ENCODE measurements around the gene PLAGL2.
"Not testable (repeated sequence)": the region's sequence is repeated elsewhere in the genome, so short reads cannot be mapped to it uniquely, and the experiment has no call there.

Gene PLAGL2

DNA sequence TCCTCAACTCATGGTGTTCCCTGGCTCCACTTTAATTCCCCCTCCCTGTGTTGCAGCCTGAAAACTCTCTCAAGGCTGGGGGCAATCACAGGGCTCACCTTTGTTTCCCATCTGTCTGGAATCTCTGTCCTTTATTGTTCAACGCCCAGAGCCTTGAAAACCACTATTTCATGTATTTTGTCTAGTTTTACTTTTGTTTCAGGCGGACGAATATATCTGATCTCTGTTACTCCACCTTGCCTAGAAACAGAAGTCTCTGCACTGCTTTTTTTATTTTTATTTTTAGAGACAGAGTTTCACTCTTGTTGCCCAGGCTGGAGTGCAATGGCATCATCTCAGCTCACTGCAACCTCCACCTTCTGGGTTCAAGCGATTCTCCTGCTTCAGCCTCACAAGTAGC is 27.6 kb downstream of the PLAGL2 start:
- DNase-seq (ENCODE audit: low read depth), result no peak

DNA sequence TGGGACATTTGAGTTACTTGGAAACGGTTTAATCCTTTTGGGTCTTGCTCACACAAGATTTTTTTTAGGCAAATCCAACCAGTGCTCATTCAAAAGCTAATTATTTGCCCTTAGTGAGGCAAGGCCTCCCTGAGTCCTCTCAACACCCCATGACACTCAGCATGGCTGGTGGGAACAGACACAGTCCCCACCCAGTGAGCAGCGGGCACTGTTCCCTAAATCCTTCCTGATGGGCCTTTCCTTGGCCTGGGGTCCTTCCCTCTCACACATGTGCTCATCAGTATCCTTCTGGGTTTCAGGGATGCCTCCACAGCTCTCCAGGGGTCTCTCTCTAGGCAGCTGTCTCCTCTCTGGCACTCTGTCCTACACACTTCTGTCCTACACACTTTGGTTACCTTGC is 28.0 kb downstream of the PLAGL2 start:
- DNase-seq (ENCODE audit: low read depth), result no peak

DNA sequence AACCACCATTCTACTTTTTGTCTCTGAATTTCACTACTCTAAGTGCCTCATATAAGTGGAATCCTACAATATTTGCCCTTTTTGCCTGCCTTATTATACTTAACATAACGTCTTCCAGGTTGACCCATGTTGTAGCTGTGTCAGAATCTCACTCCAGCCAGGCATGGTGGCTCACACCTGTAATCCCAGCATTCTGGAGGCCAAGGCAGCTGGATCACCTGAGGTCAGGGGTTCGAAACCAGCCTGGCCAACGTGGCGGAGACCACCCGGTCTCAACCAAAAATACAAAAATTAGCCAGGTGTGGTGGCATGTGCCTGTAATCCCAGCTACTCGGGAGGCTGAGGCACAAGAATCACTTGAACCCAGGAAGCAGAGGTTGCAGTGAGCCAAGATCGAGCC is 29.8 kb downstream of the PLAGL2 start:
- not testable (repeated sequence) for DNase-seq (ENCODE audit: low read depth)

DNA sequence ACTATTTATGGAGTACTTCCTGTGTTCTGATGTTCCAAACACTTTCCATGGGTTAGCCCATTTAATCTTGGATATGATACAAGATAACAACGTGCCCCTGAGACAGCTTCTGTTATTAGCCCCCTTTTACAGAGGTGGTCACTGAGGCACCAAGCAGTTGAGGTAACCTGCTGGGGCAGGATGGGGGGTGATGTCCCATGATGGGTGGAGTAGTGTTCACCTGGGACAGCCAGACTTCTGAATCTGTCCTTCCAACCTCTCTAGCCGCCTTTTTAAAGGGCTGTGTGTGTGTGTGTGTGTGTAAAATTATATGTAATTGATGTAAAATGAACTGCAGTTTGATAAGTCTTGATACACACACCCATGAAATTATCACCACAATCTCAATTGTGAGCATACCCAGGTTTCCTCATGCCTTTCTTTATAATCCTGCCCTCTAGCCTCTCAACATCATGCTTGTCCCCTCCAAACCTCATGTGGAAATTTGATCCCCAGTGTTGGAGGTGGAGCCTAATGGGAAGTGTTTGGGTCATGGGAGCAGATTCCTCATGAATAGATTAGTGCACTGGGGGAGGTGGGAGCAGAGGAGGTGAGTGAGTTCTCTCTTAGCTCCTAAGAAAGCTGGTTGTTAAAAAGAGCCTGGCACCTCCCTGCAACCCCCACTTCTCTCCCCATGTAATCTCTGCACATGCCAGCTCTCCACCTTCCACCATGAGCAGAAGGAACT is 39.2 kb downstream of the PLAGL2 start:
- no peak for DNase-seq (ENCODE audit: low read depth)

DNA sequence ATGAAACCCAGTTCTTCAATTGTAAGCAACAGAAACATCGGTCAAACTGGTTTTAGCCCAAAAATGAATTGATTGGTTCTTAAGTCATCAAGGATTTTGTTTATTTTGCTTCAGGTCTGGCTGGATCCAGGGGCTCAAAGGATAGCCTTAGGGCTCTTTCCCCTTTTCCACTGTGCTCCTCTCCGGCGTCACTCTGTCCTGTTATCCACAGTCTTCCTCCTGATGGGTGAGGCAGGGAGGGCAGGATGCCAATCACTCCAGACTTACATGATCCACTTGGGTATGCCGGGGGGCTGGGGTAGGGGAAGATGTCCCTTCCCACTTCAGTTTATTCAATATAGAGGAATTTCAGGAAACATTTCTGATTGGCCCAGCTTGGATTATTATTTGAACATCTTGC is 40.0 kb downstream of the PLAGL2 start:
- no peak for DNase-seq (ENCODE audit: low read depth)

DNA sequence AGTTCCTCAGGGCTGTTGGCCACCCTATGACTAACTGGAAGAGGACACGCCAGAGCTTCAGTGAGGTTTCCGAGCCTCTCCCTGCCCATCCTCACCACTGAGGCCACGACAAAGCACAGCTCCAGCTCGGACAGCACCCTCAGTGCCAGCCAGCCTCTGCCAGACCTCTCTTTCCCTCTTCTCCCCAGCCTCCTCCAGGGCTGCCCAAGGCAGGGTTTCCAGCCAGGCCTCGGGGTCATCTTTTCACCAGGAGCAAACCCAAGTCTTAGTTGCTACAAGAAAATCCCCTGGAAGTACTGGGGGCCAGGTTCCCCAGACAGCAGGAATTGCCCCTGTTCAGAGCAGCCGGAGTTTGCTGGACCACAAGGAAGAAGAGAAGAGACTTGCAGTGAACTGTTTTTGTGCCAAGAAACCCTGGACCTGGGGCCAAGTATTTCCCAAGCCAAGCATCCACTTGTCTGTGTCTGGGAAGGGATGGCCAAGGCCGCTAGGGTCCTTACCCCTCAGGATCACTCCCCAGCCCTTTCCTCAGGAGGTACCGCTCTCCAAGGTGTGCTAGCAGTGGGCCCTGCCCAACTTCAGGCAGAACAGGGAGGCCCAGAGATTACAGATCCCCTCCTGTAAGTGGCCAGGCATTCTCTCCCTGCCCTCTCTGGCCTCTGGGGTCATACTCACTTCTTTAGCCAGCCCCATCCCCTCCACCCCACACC is 41.6 kb downstream of the PLAGL2 start:
- no peak for DNase-seq (ENCODE audit: low read depth)

DNA sequence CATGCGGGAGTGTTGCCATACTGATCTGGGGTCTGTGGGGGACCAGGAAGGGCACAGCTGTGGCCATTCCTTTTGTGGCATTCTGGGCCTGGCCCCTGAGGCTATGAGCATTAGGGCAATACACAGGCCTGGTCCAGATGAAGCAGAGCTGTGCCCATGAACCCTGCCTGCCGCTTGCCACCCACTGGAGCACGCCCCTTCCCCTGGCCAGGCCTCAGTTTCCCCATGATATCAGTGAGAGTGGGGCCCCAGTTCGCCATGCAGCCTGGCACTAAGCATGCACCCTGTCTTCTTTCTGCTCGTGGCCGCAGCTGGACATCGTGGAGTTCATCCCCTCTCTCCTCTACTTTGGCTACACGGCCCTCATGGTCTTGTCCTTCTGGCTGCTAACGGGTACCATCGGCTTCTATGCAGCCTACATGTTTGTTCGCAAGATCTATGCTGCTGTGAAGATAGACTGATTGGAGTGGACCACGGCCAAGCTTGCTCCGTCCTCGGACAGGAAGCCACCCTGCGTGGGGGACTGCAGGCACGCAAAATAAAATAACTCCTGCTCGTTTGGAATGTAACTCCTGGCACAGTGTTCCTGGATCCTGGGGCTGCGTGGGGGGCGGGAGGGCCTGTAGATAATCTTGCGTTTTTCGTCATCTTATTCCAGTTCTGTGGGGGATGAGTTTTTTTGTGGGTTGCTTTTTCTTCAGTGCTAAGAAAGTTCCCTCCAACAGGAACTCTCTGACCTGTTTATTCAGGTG is 42.4 kb downstream of the PLAGL2 start:
- no peak for DNase-seq (ENCODE audit: low read depth)

DNA sequence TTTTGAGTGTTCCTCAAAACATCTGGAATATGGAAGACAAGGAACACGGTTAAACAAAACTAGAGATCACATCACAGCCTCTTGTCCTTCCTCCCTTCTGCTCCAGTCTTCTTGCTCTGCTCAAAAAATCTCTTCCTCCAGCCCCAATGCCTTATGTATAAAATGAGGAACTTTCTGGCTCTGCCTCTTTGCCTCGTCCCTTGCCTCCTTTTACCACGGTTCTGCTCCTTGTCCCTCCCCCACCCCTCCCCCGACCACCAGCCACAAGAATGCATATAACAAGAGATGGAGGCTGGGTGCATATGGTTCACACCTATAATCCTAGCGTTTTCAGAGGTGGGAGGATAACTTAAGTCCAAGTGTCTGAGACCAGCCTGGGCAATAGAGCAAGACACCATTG is 43.6 kb downstream of the PLAGL2 start:
- no peak for DNase-seq (ENCODE audit: low read depth)

DNA sequence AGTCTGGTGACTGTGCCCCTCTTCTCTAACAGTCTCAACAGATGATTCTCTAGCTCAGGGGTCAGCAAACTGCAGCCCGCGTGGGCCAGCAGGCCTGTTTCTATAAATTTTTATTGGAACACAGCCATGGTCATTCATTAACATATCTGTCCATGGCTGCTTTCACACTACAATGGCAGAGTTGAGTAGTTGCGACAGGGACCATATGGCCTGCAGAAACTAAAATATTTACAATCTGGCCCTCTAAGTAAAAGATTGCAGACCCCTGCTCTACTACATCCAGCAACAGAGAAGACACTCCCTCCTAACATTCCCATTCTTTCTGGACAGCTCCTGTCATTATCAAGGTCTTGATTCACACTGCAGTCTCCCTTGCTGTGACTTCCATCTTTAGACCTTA is 45.2 kb downstream of the PLAGL2 start:
- DNase-seq (ENCODE audit: low read depth), result no peak

DNA sequence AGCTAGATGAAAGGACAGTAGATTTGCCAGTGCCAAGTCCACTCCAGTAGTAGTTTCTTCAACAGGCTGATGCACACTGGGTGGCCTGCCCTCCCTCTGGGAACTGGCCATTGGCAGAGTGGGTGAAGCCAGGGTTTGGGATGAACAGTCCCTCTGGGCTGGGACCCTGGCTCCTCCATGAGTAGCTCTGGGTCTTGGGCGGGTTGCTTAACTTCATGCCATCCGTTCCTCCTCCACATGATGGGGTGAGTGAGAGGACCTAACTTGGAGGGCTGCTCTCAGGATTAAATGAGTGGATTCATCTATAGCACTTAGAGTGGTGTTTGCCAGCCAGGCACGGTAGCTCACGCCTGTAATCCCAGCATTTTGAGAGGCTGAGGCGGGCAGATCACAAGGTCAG is 47.2 kb downstream of the PLAGL2 start:
- DNase-seq (ENCODE audit: low read depth), result no peak

DNA sequence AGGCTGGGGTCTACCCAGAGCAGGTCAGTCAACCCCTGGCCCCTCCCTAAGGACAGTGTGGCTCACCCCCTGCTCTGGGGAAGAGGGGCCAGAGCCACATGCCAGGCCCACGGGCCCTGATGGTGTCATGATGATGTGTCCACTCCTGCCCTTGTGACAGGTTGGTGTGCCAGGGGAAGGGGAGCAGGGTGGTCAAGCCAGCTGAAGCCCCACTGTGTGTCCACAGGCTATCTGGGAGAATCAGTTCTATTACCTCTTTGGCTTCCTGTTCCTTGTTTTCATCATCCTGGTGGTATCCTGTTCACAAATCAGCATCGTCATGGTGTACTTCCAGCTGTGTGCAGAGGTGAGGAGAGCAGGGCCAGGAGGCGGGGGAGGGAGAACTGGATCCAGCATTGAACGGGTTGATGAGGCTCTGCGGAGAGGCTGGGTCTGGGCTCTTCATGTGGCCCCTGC is 47.7 kb downstream of the PLAGL2 start:
- DNase-seq (ENCODE audit: low read depth), result no peak

DNA sequence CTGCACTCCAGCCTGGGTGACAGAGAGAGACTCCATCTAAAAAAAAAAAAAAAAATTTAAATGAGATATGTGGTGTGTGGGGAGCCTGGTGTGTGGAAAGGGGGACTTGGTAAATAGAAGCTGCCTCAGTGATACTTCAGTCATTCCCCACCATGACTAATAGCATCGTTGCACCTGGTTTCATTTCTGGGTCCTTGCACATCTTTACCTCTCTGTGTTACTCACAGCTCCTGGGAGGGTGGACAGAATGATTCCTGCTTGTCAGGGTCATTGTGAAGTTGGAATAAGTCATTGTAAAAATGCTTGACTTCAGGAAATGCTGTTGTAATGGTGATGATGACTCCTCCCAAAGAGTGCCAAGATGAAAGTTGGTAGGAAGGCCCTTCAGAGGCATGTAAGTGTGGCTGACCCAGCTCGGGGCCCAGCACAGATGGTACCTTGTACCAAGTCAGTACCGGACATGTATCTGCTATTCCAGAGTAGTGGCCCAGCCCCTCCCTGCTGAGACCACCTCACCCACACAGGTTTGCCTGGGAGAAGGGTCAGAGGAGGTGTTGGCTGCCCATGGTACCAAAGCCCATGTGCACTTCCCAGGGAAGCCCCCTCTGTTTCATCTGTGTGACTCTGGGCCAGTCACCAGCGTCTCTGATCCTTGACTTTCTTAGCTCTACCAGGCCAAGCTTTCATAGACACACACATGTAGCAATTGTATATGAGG is 48.4 kb downstream of the PLAGL2 start:
- no peak for DNase-seq (ENCODE audit: low read depth)

DNA sequence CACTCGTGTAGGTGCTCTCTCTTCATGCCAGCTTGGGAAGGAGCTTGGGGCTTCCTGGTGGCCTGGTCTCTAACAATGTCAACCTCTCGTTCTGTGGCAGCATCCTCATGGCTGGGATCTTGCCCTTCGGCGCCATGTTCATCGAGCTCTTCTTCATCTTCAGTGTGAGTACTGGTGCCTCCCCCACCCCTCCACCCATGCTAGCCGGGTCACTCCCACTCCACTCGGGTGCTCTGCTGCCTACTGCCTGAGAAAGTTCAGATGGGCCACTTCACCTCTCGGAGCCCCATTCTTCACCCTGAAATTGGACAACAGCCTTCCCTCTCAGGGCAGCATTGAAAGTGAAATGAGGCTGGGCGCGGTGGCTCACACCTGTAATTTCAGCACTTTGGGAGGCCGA is 49.2 kb downstream of the PLAGL2 start:
- DNase-seq (ENCODE audit: low read depth), result no peak

DNA sequence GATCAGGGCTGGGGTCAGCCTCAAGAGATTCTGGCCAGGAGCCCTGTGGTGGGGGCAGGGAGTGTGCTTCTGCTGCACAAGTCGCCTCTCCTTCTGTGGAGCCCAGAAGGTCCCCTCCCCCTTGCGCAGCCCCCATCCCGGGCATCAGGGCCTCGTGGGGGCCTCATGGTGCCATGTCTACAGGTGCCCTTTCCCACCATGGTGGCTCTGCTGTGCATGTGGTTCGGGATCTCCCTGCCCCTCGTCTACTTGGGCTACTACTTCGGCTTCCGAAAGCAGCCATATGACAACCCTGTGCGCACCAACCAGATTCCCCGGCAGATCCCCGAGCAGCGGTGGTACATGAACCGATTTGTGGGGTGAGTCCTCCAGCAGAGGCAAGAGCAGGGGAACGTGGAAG is 49.9 kb downstream of the PLAGL2 start:
- DNase-seq (ENCODE audit: low read depth), result no peak

DNA sequence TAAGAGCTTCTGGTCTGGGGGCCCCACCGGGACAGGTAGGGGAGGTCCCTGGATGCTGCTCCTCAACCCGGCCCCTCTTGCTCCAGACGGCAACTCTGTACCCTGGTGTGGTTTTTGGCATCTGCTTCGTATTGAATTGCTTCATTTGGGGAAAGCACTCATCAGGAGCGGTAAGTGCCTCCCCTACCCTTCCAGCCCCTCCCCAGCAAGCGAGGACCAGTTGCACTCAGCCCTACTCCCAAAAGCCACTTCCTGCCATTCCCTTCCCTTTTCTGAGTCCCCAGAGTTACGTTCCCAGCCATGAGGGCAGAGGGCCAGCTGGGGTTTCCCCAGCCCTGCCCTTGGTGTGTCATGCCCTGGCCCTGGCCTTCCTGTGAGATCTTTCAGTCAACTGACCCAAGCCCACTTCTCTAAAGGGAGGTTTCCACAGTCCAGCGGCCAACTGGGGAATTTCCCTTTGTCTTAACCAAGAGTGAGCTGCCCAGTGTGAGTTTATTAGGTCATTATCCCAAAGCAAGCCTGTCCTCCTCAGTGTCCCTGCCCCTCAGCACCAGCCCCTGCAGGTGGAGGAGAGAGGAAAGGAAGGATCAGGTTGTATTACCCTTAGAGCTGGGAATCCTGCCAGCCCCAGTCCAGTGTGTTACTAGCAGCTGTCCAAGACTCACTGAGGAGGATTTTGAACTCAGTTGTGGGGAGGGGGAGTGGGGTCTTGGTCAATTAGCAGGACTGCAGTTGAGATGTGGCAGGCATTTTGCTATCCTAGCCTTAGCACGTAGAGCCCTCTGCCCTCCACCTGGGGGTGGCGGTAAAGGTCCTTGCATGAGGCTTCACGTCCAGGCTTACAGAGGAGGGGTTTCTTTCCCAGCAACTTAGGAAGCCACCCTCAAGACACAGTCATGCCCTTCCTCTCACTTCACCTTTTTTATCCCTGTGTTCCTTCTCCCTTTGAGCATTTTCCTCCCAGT is 52.2 kb downstream of the PLAGL2 start:
- DNase-seq (ENCODE audit: low read depth), result no peak

DNA sequence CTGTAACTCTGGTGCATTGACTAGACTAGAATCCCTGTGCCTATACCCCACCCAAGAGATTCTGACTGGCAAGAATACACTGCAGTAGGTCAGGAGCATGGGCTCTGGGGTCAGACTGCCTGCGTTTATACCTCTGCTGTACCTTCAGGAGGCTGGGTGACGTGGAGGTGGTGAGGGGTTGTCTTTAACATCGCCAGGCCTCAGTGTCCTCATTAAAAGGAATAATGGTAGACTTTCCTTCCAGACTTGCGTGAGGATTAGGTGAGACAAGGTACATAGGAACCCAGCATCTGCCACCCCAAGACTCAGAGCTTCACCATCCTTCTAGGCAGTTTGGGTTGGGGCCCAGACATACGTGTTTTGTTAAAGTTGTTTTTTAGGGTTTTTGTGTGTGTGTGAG is 53.8 kb downstream of the PLAGL2 start:
- DNase-seq (ENCODE audit: low read depth), result no peak

DNA sequence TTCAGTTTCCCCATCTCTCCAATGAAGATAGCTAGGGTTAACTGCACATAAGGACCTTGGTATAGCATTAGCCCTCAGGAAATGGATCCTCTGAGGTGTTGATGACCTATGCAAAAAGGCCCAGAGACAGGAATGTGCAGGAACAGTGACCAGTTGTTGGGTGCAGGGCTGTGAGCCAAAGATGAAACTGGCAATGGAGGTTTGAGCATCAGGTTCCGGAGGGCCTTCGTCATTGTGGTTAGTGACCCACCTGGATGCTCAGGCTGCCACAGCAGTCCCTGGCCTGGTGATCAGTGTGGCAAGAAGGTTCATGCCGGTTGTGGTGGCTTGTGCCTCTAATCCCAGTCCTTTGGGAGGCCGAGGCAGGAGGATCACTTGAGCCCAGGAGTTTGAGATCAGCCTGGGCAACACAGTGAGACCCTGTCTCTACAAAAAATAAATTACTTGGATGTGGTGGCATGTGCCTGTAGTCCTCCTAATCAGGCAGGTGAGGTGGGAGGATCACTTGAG is 54.3 kb downstream of the PLAGL2 start:
- no peak for DNase-seq (ENCODE audit: low read depth)

DNA sequence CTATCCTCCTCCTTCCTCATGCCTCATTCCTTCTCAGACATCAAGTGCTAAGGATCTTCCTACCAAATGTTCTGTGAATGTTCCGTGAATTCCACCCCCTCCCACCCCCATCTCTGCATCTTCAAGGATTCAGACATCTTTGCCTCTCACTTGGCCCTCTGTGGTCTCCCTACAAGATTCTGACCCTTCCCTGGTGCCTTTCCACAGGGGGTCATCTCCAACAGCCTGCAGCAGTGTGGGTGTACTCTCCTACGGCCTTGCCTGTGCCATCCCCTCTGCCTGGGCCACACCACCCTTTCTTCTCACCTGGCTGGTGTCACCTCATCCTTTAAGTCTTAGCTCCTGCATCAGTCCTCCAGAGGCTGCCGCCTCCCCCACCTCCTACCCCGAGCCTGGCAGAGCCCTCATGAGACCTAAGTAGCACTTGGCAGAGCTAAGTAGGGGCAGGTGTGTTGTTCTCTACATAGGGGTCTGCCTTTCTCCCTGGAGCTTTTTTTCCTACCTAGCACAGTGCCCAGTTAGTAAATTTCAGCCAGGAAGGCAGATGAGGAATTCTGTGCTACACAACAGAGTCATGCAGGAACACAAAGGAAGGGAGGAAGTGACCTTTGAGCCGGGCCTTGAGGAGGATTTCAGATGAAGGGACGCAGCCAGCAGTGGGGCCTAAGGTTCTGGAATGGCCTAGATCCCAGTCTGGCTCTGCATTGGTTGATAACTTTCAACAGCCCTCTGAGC is 55.0 kb downstream of the PLAGL2 start:
- no peak for DNase-seq (ENCODE audit: low read depth)

DNA sequence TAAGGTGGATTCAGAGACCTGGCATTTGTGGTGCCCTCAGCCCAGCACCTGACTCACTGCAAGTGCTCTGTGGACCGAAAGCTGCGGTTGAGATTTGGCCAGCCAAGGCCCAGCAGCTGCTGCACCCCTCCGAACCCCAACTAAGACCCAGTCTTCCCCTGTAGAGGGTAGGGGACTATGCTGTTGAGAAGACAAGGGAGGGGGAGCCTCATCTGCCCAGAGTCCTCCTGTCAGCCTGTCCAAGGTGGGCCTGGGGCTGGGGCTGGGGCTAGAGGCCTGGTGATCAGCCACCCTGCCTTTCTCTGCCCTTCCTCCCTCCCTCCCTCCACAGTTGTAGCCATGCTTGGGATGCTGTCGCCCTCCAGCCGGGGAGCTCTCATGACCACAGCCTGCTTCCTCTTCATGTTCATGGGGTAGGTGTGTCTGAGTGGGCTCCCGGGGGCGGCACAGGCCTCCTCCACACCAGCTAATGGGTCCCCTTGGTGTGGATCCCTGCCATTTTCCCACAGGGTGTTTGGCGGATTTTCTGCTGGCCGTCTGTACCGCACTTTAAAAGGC is 57.2 kb downstream of the PLAGL2 start:
- no peak for DNase-seq (ENCODE audit: low read depth)

DNA sequence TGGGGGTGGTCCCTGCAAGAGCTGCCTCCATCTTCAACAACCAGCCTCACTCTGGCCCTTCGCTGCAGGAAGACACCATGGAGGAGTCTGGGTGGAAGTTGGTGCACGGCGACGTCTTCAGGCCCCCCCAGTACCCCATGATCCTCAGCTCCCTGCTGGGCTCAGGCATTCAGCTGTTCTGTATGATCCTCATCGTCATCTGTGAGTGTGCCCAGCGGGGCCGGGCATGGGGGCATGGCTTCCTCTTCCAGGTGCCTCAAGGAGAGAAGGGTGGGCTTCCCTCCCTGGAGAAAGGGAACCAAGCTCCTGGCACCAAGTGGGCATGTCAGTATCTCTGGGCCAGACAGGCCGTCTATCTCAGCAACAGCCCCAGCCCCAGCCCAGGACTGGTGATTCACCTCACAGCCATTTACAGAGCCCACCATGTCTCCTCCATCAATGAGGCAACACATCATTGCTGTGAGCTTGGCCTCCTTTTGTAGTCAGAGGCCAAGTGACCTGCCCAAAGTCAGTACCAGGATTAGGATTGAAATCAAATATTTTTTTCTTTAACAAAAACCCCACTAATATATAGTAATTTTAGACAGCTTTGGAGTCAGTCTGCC is 57.9 kb downstream of the PLAGL2 start:
- no peak for DNase-seq (ENCODE audit: low read depth)

All from stimulated activated CD8-positive, alpha-beta memory T cell treated with anti-CD3 and anti-CD28 coated beads, Interleukin-12 subunit alpha, Interleukin-12 subunit beta, amount 100 ng/mL, for 4 hours (primary cell).